SHP77 (cell line): Measurements from ENCODE around the gene KLLN.
A peak's percentile ranks its signal among the peaks of the same experiment; 100 is the strongest.
"Not testable (repeated sequence)": the region's sequence is repeated elsewhere in the genome, so short reads cannot be mapped to it uniquely, and the experiment has no call there.

ENCODE experiments used
- DNase-seq, 2 experiments: peaks; one replicate each; lab custom pipeline; 2025; lab: John Stamatoyannopoulos, UW

Gene KLLN

DNA sequence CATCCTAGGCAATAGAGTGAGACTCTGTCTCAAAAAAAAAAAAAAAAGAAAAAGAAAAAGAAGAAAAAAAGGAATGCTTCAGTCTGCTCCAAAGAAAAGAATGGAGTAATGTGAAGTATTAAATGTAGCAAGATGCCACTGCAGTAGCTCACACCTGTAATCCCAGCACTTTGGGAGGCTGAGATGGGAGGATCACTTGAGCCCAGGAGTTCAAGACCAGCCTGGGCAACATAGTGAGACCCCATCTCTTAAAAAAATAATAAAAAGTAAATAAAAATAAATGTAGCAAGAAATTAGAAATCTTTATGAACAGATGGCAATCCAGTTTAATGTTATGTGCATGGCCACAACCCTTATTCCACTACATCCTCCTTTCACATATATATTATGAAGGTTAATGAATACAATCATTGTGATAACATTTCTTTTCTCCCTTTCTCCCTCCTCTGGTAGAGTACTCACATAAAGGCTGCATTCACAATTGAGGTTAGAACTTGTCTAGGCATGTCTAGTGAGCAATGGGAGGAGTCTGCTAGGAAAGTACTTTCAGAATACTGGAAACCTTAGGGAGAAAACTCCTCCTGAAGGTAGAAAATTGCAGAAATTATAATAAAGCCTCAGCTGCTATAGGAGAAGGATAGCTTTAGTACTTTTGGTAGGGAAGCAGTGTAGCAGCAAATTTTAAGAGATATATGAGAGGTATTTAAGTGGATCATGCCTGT lies 20.4 kb downstream of the KLLN start:
- DNase-seq = no peak

DNA sequence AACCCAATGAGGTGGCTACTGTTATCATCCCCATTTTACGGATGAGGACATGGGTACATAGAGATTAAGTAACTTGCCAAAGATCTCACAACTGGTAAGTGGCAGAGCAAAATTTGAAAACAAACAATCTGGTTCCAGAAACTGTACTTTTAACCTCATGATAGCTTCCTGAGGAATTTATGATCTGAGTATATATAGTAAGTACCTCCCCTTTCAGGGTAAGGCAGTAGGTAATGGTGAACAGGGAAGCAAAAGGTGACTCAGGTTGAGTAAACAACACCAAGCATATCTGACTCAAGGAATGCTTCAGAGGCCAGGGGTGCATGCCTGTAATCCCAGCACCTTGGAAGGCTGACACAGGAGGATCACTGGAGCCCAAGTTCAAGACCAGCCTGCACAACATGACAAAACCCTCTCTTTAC lies 21.1 kb downstream of the KLLN start:
- no peak for DNase-seq

DNA sequence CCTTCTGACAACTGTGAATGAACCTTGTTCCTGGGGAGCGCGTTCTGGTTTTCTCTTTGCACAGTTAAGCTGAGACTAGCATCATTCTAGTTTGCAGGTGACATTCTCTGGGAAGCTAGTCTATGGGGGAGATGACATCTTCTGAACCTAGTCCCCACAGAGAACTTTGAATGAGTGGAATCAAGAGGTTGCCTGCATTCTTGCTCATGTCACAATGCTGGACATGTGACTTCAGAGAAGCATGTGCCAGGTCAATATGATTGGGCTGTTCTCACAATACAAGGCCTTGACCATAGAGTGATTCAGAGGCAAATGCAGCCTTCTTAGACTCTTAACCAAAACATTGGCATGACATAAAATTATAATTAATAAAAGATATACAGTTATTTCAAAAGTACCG lies 22.1 kb downstream of the KLLN start:
- DNase-seq = no peak

DNA sequence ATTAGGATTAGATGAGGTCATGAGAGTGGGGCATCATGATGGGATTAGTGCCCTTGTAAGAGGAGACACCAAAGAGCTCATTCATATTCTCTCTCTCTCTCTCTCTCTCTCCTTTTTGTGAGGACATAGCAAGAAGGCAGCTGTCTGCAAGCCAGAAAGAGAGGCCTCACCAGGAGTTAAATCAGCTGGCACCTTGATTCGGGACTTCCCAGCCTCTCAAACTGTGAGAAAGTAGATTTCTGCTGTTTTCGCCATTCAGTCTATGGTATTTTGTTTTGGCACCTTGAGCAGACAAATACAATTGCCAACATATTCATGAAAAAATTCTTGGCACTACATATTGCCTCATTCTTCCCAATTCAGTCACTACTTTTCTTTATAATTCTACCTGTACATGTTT lies 24.7 kb downstream of the KLLN start:
- DNase-seq = no peak

DNA sequence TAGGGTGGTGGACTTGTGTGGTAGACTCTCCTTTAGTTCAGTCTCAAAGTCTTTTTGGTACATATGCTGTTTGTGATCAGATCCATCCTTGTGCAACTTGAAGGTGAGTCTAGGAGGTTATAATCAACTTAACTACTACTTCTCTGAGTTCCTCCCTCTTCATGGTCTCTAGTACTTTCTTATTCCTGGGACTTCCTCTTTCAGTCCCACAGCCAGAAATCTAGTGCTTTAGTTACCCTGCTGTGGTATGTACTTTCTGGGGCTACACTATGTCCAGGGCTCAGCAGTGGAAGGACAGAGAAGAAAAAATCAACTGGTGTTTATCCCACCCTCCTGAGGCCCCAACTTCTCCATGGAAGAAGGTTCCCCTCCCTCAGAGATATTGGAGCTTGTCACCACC lies 25.9 kb downstream of the KLLN start:
- no peak for DNase-seq

DNA sequence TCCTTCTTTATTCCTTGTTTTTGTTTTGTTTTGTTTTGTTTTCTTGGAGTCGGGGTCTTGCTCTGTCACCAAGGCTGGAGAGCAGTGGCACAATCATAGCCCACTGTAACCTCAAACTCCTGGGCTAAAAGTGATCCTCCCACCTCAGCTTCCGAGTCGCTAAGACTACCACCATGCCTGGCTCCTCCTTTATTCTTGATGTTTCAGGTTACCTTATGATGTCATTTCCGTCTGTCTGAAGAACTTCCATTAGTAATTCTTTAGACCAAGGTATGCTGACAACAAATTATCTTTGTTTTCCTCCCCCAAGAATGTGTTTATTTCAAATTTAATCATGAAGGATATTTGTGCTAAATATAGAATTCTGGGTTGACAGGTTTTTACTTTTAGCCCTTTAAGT lies 27.2 kb downstream of the KLLN start:
- DNase-seq = no peak

DNA sequence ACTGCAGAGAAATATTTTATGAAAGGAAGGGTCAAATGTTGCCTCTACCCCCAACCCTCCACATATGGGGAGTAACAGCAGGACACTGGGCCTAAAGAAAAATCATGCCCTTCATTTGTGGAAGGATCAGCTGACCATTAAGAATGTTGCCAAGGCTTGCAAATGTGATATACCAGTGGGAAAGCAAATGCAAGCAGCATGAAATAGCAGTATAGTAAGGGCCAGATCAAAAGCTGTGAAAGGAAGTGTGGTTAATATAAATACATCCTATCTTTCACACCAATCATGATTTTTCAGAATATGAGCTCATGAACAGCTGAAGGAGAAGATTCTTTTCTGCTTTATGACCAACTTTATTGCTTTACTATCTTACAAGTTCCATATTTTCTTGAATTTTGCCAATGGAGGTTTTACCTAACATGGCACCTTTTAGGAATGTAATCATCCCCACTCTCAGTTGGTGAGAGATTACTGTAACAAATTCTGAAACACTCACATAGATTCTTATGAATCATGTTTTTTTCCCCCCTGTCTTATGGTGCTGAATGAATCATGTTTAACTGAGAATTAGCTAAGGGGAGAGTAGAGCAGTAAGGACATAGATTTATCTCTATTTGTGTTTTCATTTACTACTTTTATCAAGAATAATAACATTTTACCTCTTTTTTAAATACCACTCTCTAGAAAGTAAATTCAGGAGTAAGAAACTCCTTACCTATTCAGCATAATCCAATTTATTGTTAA lies 33.2 kb downstream of the KLLN start:
- DNase-seq = no peak

DNA sequence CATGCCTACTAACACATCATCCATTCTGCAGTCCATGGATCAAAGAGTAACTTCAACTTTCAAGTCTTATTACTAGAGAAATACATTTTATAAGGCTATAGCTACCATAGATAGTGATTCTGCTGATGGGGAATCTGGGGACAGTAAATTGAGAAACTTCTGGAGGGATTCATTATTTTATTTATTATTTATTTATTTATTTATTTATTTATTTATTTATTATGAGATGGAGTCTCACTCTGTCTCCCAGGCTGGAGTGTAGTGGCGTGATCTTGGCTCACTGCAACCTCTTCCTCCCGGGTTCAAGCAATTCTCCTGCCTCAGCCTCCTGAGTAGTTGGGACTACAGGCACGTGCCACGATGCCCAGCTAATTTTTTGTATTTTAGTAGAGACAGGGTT lies 34.3 kb downstream of the KLLN start:
- DNase-seq = not testable (repeated sequence)

DNA sequence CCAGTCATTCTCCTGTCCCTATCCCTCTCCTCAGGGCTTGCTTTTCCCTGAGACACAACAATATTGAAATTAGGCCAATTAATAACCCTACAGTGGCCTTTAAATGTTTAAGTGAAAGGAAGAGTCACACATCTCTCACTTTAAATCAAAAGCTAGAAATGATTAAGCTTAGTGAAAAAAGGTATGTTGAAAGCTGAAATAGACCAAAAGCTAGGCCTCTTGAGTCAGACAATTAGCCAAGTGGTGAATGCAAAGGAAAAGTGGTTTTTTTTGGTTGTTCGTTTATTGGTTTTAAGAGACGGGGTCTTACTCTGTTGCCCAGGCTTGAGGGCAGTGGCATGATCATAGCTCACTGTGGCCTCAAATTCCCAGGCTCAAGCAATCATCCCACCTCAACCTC lies 35.7 kb downstream of the KLLN start:
- no peak for DNase-seq

DNA sequence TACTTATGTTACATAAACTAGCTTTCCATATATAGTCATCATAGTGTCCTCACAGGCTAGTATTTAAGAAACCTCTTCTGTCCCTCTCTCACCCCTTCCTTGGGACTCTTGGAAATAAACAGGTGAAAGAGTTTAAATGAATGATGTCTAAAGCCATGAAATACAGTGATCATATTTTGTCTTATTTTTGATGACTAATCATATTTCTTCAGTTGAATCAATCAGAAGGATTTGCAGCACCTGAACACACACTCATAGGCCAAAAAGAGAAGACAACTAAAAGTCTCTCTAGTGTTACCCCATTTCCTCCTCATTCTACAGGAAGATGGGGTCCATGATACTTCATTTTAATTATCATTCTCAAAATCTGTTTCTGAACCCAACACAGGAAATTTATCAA lies 36.7 kb downstream of the KLLN start:
- DNase-seq = no peak

DNA sequence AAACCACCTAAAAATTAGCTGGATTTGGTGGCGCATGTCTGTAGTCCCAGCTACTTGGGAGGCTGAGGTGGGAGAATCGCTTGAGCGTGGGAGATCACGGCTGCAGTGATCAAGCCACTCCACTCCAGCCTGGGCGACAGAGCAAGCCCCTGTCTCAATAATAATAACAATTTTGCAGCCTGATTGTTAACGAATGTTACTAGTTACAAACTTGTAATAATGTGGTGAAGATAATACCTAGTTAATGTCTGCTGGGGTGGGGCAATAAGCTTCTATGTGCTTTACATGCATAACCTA lies 44.1 kb downstream of the KLLN start:
- no peak for DNase-seq

DNA sequence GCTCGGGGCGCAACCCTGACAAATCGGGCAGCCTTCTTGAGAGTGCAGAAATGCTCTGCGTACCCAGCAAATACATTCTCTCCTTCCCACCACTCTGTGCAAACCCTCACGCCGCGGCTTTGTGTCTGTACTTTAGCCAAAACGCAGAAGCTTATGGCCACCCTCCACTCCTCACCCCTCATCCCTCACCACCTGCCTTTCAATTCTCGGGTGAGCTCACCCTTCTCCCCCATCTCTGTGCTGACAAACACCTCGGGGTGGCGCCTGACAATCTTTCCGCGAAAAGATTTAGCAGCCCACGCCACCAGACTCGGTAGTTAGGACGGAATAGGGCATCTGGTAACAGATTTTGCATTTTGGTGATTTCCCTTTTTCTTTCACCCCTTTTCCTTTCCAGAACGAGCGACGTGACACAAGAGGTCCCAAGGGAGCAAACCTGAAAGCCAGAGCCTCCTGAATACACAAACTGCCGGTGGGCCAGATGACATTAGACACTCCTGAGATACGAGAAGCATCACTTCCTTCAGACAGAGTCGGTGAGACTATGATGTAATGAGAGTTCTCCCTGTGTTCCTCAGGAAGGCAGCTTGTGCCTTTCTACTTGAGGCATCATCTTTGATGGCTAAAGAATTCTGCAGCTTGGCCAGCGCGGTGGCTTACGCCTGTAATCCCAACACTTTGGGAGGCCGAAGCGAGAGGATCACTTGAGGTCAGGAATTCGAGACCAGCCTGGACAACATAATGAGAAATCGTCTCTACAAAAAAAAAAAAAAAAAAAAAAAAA lies 44.6 kb downstream of the KLLN start:
- peak in 1 of 2 experiments; percentile 7 for DNase-seq

DNA sequence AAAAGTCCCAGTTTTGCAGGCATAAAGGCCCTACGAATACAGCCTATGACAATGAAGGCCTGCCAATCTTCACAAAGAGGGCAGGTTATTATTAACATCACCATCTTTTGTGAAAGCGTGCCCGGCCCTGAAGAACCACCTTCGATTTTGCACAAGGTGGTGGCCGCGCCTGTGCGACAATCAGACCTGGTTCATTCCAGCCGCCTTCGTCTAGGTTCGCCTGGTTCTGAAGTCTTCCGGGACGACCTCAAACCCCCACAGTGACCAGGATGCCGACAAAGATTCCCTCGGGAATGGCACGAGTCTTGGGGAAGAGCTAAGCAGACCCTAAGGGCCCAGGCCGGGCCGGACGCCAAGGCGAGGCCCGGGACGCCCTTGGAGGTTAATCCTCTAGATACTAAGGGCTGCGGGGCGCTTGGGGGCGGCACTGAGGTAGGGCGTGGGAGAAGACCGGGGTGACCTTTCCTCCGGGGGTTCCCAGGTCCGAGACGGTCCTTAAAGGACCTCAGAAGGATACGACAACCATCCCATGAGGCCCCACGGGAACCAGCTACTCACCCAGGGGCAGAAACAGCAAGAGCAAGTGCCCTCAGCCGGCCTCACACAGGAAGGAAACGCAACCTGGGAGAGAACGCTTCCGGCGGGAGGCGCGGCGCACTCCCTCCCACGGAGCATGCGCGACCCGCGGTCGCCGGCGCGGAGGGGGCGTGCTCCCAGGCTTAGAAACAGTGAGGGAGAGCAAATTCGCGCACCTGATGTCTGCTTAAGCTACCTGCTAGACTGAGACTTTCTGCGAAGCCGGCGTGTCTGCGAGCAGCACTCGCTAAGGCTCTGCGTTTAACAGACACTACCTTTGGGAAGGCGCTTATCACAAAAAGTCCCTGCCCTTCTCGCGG lies 45.5 kb downstream of the KLLN start, which contains the start of gene ATAD1:
Gene ATAD1, minus strand, starts transcription at position 618 of the 896 bp plus-strand sequence. CDS start 3,627 bp downstream, outside the sequence.
- DNase-seq = peak; percentile 78 to 80

DNA sequence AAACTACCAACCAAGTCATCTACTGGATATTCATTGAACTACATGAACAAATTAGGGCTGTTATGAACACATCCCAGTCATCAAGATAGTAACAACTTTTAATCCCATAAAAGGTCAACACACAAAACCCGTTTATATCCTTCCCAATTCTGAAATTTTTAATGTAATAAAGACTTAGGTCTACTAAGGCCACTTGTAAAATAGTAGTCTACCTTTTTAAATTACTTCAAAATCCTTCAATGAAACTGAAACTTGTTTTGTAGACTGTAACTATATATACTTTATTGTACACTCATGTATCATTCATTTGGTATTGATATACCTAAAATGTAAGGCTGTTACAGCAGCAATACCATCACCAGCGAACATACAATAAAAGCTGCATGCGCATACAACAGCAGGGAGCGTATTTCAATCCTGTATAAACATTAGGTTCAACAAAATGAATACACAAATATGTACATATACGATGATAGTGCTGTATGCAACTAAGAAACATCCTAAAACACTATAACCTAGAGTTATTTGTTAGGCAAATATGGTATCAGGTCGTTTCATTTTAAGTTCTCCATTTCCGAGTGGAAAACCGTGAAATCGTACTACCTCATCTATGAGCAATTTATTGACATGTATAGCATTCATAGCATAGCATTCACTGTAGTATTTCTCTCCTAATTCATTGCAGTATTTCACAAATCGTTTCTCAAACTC lies 46.3 kb downstream of the KLLN start:
- DNase-seq = no peak

DNA sequence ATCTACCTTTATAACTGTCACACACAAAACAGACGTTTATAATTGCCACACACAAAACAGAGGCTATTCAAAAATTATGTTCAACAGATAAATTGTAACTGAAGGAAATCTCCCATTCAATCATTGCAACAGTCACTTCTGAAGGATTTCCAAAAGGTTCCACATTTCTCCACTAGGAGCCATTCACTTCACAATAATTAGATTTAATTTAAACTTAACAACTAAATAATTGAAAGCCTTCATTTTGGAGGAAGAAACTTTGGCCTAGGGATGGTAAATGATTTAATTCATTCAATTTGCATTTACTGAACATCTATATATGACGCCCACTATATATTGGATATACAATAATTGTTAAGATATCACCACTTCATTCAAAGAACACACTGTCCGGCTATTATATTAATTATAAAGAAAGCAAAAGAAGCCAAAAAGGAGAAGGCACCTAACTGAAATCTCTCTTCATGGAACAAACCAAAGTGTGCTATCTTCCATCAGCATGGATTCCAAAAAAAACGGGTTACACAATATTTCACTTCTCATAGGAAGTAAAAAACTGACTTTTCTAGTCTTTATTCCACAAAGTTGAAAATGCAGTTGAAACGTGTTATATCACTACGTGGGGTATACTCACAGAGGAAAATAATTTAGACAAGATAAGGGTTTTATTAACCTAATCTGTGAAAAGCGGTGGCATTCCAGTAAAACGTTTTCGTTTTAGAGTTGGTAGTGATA lies 47.0 kb downstream of the KLLN start:
- DNase-seq = no peak
